ENCODE measurements around the gene SEC16A.
A peak's percentile ranks its signal among the peaks of the same experiment; 100 is the strongest.

SEC16A gene

GRCh38 chr9:136459425-136459824 is 23.4 kb downstream of the SEC16A start:
- DNase-seq: no peak

GRCh38 chr9:136457326-136457725 is 25.5 kb downstream of the SEC16A start:
- DNase-seq: no peak

- no peak for DNase-seq
Measured at GRCh38 chr9:136456258-136456657, 26.6 kb downstream of the SEC16A start.

- DNase-seq: no peak
Measured at GRCh38 chr9:136455043-136456002, 27.5 kb downstream of the SEC16A start.

- no peak for DNase-seq
Measured at GRCh38 chr9:136454026-136454796, 28.6 kb downstream of the SEC16A start.

GRCh38 chr9:136453326-136453725 is 29.5 kb downstream of the SEC16A start:
- no peak for DNase-seq

GRCh38 chr9:136451221-136451877 is 31.5 kb downstream of the SEC16A start:
- DNase-seq: no peak

- no peak for DNase-seq
Measured at GRCh38 chr9:136448655-136449054, 34.2 kb downstream of the SEC16A start.

- DNase-seq: no peak
Measured at GRCh38 chr9:136447173-136447778, 35.6 kb downstream of the SEC16A start.

GRCh38 chr9:136445799-136446198 is 37.0 kb downstream of the SEC16A start:
- DNase-seq: no peak

GRCh38 chr9:136444102-136444501 is 38.7 kb downstream of the SEC16A start:
- DNase-seq: no peak

- no peak for DNase-seq
Measured at GRCh38 chr9:136443687-136444086, 39.2 kb downstream of the SEC16A start.

- no peak for DNase-seq
Measured at GRCh38 chr9:136443087-136443486, 39.8 kb downstream of the SEC16A start.

GRCh38 chr9:136442265-136442664 is 40.6 kb downstream of the SEC16A start:
- DNase-seq: no peak

- DNase-seq: no peak
Measured at GRCh38 chr9:136441681-136442245, 41.1 kb downstream of the SEC16A start.

GRCh38 chr9:136441191-136441680 is 41.6 kb downstream of the SEC16A start:
- no peak for DNase-seq

GRCh38 chr9:136439481-136440408 is 43.1 kb downstream of the SEC16A start, which contains the start of gene INPP5E:
TSS of gene INPP5E (minus strand) at chr9:136439845. CDS start at chr9:136439419, 426 bp downstream.
- DNase-seq: peak; percentile 34

GRCh38 chr9:136438548-136439480 is 44.0 kb downstream of the SEC16A start:
- no peak for DNase-seq

GRCh38 chr9:136437839-136438547 is 44.8 kb downstream of the SEC16A start:
- no peak for DNase-seq
